Endodermal cell (in vitro differentiated cells): ENCODE data around the gene AMPD3. TPM values are rescaled to one million over a fixed set of nuclear protein-coding genes. Genes with fewer than 3 reads are reported as not detected.

Source experiments
- DNase-seq: peaks from one replicate; pipeline ENCODE4 v3.0.0-alpha.2; 2017
- H3K27ac ChIP-seq: 2 replicates; pipeline ENCODE4 v1.5.1; 2013; ENCODE audit warnings: mild to moderate bottlenecking, low read depth, low read length, moderate library complexity
- H3K27me3 ChIP-seq: 2 replicates; pipeline ENCODE4 v1.6.1; 2013; ENCODE audit warnings: mild to moderate bottlenecking, low read length, moderate library complexity; ENCODE audit not compliant: insufficient read depth, control insufficient read depth, poor library complexity, severe bottlenecking
- H3K36me3 ChIP-seq: 2 replicates; pipeline ENCODE4 v1.7.0; 2013; ENCODE audit warnings: mild to moderate bottlenecking, low read length, moderate library complexity; ENCODE audit not compliant: control insufficient read depth, insufficient read depth
- H3K4me1 ChIP-seq: one replicate; pipeline ENCODE4 v1.7.0; 2013; ENCODE audit warnings: low read length; ENCODE audit not compliant: control insufficient read depth, insufficient read depth
- H3K4me3 ChIP-seq: 2 replicates; pipeline ENCODE4 v1.5.1; 2013; ENCODE audit warnings: mild to moderate bottlenecking, low read length, moderate library complexity
- H3K9ac ChIP-seq: 2 replicates; pipeline ENCODE4 v1.6.1; 2013; ENCODE audit warnings: mild to moderate bottlenecking, low read length, moderate library complexity; ENCODE audit not compliant: poor library complexity, severe bottlenecking; ENCODE audit errors: extremely low read depth
- H3K9me3 ChIP-seq: 2 replicates; pipeline ENCODE4 v1.6.1; 2013; ENCODE audit warnings: mild to moderate bottlenecking, low read length, moderate library complexity; ENCODE audit not compliant: control insufficient read depth
- H3K27ac Mint-ChIP-seq: 2 replicates; pipeline ENCODE4 v1.8.0; 2020; ENCODE audit warnings: mixed read lengths
- H3K27me3 Mint-ChIP-seq: 2 replicates; pipeline ENCODE4 v1.8.0; 2021; ENCODE audit warnings: mild to moderate bottlenecking, mixed read lengths; ENCODE audit not compliant: insufficient read depth
- H3K36me3 Mint-ChIP-seq: 2 replicates; pipeline ENCODE4 v1.8.0; 2020; ENCODE audit warnings: low read depth, mixed read lengths
- H3K4me1 Mint-ChIP-seq: 2 replicates; pipeline ENCODE4 v1.8.0; 2020; ENCODE audit warnings: mixed read lengths
- H3K4me3 Mint-ChIP-seq: 2 replicates; pipeline ENCODE4 v1.8.0; 2020; ENCODE audit warnings: mild to moderate bottlenecking, moderate library complexity, mixed read lengths
- H3K9me3 Mint-ChIP-seq: 2 replicates; pipeline ENCODE4 v1.8.0; 2020; ENCODE audit warnings: mild to moderate bottlenecking, mixed read lengths
- WGBS, 2 experiments: methylation state at CpG; one replicate each; pipeline versions ENCODE4 v1.1.5 to v1.1.7; 2013; ENCODE audit warnings: missing lambda C conversion rate in 2 of 2, mixed read lengths in 1 of 2; ENCODE audit not compliant: insufficient coverage in 1 of 2, insufficient read length in 1 of 2; 5-methylcytosine and 5-hydroxymethylcytosine counted together
- total RNA-seq, 2 donors: library from RNA; stranded (reverse); fragmentation: NEBNext Ultra II Directional in 1 of 2; extraction: Animal tissue kit (Norgen Biotek cat#: 25700) in 1 of 2; gene quantifications; 2 replicates in 1 of 2; 3 replicates in 1 of 2; pipeline ENCODE4 v1.2.1, GENCODE V29; 2021
- TF ChIP-seq, protein P1 (sequence below): fragments of 200-600 bp; sonication (generic); conservative IDR thresholded peaks from 2 replicates; pipeline ENCODE4 v1.5.0; 2021; ENCODE audit warnings: antibody characterized with exemption, mild to moderate bottlenecking

The AMPD3 gene
- total RNA-seq, 2 donors from 2014 or later, result 7.1 to 7.9 TPM

DNA sequence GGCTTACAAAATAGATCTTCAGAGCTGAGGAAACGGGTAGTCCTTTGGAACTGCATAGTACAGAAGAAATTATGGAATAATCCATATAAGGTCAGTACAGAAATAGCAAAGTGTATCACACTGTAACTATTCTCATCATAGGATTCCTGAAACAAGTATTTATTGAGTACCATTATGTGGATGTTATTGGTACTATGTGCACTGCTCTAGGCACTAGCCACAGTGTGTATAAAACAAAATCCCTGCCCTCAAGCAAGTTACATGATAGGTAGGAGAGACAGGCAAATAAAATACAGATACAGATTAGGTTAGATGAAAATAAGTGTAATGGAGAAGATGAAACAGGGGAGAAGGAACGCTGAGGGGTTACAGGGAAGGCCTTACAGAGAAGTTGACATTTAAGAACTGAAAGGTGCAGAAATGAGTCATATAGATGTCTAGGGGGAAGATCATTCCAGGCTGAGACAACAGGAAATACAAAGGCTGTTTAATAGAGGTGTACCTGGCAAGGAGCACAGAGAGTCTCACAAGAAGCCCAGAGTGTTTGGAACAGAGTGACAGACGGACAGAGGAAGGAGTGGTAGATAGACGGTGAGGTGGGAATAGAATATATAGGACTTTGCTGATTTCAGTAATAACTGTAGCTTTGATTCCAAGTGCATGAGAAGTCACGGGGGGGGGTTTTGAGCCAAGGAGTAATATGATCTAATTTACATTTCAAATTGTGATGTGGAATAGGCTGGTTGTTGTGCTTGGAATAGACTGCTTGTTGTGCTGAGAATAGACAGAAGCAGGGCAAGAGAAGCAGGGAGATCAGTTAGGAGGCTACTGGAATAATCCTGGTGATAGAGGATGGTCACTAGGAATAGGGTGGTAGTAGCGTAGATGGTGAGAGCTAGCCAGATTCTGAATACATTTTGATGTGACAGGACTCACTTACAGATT, 72.2 kb downstream of the AMPD3 start:
- H3K36me3 Mint-ChIP-seq, result peaks cover 43% of the 10 kb centered on the region
- no peak overlapping the region for H3K9ac ChIP-seq
- peaks cover 5% of the 10 kb centered on the region for H3K4me1 ChIP-seq
- TF ChIP-seq, protein P1, sequence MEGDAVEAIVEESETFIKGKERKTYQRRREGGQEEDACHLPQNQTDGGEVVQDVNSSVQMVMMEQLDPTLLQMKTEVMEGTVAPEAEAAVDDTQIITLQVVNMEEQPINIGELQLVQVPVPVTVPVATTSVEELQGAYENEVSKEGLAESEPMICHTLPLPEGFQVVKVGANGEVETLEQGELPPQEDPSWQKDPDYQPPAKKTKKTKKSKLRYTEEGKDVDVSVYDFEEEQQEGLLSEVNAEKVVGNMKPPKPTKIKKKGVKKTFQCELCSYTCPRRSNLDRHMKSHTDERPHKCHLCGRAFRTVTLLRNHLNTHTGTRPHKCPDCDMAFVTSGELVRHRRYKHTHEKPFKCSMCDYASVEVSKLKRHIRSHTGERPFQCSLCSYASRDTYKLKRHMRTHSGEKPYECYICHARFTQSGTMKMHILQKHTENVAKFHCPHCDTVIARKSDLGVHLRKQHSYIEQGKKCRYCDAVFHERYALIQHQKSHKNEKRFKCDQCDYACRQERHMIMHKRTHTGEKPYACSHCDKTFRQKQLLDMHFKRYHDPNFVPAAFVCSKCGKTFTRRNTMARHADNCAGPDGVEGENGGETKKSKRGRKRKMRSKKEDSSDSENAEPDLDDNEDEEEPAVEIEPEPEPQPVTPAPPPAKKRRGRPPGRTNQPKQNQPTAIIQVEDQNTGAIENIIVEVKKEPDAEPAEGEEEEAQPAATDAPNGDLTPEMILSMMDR, result no peak
- no peak overlapping the region for H3K27ac ChIP-seq
- DNase-seq, result no peak
- H3K4me3 Mint-ChIP-seq, result no peak overlapping the region
- H3K9me3 ChIP-seq, result no peaks in the 10 kb centered on the region
- no peaks in the 10 kb centered on the region for H3K27me3 ChIP-seq
- H3K27me3 Mint-ChIP-seq, result no peaks in the 10 kb centered on the region
- peaks cover 41% of the 10 kb centered on the region for H3K36me3 ChIP-seq
- no peaks in the 10 kb centered on the region for H3K9me3 Mint-ChIP-seq
- WGBS, 2 experiments, result 94% methylated on average over 6 of the region's 6 CpGs
- H3K4me3 ChIP-seq, result no peak overlapping the region
- peaks cover 2% of the 10 kb centered on the region for H3K4me1 Mint-ChIP-seq
- H3K27ac Mint-ChIP-seq, result no peak overlapping the region

DNA sequence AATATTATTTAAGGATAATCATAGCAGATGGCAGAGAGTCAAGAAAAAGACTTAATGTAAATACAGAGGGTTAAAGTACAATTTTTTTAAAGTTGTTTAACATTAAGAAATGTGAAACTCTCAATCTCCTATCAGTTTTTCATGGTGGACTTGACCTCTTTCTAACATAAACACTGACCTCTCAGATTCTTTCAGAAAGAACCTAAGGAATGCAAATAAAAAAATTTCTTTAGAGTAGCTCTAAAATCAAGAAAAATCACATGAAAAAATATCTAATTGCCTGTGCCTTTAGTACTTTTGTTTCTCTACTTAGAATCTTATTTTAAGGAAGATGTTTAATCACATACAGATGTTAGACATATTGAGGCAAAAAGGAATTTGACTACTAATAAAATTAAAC, 73.1 kb downstream of the AMPD3 start:
- H3K9me3 Mint-ChIP-seq, result no peaks in the 10 kb centered on the region
- H3K4me1 Mint-ChIP-seq, result peaks cover 2% of the 10 kb centered on the region
- no peaks in the 10 kb centered on the region for H3K27me3 Mint-ChIP-seq
- H3K4me3 ChIP-seq, result no peak overlapping the region
- no peak overlapping the region for H3K27ac ChIP-seq
- H3K4me1 ChIP-seq, result peaks cover 2% of the 10 kb centered on the region
- H3K27me3 ChIP-seq, result no peaks in the 10 kb centered on the region
- H3K4me3 Mint-ChIP-seq, result no peak overlapping the region
- no peak overlapping the region for H3K27ac Mint-ChIP-seq
- no peak overlapping the region for H3K9ac ChIP-seq
- H3K36me3 ChIP-seq, result peaks cover 42% of the 10 kb centered on the region
- H3K9me3 ChIP-seq, result no peaks in the 10 kb centered on the region
- H3K36me3 Mint-ChIP-seq, result peaks cover 42% of the 10 kb centered on the region
- TF ChIP-seq, protein P1, result no peak
- no peak for DNase-seq

DNA sequence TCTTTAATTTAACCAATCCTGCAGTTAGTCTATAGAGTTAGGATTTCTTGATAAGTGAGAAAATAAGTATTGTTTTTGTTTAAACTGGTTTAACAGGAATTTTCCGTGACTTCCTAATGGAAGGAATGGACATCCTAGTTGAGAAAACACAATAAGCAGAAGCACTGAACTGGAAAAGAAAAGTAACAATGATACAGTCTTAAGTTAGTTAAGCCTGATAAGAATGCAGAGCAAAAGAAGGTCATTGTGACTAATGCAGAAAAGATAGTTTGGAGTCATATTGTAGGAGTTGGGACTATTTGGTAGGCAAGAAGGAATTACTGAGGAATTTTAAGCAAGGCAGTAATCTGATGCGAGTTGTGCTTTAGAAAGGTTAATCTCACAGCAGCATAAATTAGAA, 74.2 kb downstream of the AMPD3 start:
- H3K9me3 ChIP-seq, result no peaks in the 10 kb centered on the region
- 89 to 100% methylated on average over 2 of the region's 2 CpGs for WGBS, 2 experiments
- H3K4me1 Mint-ChIP-seq, result no peaks in the 10 kb centered on the region
- peaks cover 38% of the 10 kb centered on the region for H3K36me3 Mint-ChIP-seq
- no peak overlapping the region for H3K27ac Mint-ChIP-seq
- H3K27me3 ChIP-seq, result no peaks in the 10 kb centered on the region
- peaks cover 44% of the 10 kb centered on the region for H3K36me3 ChIP-seq
- no peaks in the 10 kb centered on the region for H3K9me3 Mint-ChIP-seq
- no peak overlapping the region for H3K4me3 ChIP-seq
- TF ChIP-seq, protein P1, result no peak
- H3K4me3 Mint-ChIP-seq, result no peak overlapping the region
- no peak overlapping the region for H3K27ac ChIP-seq
- H3K27me3 Mint-ChIP-seq, result no peaks in the 10 kb centered on the region
- peaks cover 2% of the 10 kb centered on the region for H3K4me1 ChIP-seq
- no peak overlapping the region for H3K9ac ChIP-seq
- DNase-seq, result no peak
